HG03432 (cell line): ENCODE results near the gene ITGB5.
"Not testable (repeated sequence)": the region's sequence is repeated elsewhere in the genome, so short reads cannot be mapped to it uniquely, and the experiment has no call there.

Experiments
- ATAC-seq: cut with Tn5 transposase; IDR thresholded peaks from one replicate; pipeline ENCODE4 v1.9.1; 2021; ENCODE audit warnings: mild to moderate bottlenecking, moderate library complexity; ENCODE audit not compliant: unreplicated experiment

The ITGB5 gene

DNA sequence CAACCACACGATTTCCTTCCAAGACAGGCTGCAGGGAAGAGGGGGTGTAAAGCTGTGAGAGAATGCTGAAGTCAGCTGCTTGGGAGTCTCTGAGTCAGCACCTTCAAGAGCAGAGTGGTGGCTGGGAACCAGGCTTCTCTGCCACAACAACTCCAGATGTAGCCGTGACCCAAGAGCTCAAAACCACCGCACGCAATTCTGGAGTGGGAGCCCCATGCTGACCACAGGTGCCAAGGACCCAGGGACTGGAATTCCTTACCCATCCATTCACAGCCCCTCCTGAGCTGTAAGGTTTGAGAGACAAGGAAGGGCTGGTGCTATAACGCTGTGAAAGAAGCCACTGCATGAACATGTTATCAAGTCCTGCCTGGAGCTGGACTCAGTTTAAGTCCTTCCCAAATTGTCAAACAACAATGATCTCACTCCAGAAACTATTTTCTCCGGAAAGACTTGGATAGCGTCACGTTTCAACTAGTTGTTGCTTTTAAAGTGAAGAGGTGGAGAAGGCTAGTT is 95.5 kb downstream of the ITGB5 start:
- ATAC-seq: no peak

DNA sequence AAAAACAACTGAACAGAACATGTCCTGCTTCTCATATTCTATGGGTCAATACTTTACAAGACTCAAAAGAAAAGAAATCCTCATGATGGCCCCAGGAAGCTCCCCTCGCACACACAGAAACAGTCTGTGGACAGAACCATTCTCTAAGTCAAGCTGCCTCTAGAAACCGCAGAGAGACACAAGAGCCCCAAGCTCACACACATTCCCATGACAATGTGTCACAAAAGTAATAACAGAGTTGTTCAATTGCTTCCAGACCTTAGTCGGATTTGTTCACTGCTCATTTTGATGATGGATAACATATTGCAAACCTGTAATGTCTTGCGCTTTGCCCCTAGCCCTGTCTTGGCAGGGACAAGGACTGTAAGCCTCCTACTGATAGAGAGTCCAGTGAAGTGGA is 96.0 kb downstream of the ITGB5 start:
- ATAC-seq: no peak

GRCh38 chr3:124789103-124789502 is 98.1 kb downstream of the ITGB5 start:
- not testable (repeated sequence) for ATAC-seq

GRCh38 chr3:124788254-124788745 is 98.9 kb downstream of the ITGB5 start:
- ATAC-seq: no peak

- ATAC-seq: no peak
Observed at GRCh38 chr3:124787476-124788195, 99.5 kb downstream of the ITGB5 start.

GRCh38 chr3:124786511-124787241 is 100.5 kb downstream of the ITGB5 start:
- ATAC-seq: no peak

GRCh38 chr3:124785973-124786372 is 101.2 kb downstream of the ITGB5 start:
- ATAC-seq: no peak

- ATAC-seq: peak; percentile 66
Observed at GRCh38 chr3:124784686-124785382, 102.3 kb downstream of the ITGB5 start.

DNA sequence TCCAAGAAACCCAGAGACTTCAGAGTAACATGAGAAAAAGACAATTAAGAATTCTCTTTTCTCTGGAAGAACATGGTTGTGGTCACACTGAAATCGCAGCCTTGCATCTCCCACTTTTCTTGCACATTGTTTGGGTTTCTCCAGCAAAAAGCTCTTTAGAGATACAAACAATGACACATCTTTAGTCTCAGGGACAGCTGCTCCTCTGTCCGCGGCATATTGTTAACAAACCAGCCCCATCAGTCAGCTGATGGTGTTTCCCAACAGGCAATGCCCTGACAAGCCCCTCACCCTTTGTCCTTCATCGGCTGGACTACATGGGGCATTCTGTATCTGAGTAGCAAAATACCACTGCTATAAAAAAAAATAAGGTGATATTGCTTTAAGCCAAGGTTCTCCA is 103.5 kb downstream of the ITGB5 start:
- no peak for ATAC-seq

DNA sequence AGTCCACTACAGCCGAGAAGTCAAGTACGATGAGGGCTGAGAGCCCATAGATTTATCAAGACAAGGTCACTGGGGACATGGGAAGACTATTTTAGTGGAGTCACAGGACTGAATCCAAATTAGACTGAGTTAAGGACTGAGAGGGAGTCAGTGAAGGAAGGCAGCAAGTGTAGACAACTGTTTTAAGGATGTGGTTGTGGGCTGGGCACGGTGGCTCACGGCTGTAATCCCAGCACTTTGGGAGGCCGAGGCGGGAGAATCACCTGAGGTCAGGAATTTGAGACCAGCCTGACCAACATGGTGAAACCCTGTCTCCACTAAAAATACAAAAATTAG is 104.8 kb downstream of the ITGB5 start:
- ATAC-seq: not testable (repeated sequence)

DNA sequence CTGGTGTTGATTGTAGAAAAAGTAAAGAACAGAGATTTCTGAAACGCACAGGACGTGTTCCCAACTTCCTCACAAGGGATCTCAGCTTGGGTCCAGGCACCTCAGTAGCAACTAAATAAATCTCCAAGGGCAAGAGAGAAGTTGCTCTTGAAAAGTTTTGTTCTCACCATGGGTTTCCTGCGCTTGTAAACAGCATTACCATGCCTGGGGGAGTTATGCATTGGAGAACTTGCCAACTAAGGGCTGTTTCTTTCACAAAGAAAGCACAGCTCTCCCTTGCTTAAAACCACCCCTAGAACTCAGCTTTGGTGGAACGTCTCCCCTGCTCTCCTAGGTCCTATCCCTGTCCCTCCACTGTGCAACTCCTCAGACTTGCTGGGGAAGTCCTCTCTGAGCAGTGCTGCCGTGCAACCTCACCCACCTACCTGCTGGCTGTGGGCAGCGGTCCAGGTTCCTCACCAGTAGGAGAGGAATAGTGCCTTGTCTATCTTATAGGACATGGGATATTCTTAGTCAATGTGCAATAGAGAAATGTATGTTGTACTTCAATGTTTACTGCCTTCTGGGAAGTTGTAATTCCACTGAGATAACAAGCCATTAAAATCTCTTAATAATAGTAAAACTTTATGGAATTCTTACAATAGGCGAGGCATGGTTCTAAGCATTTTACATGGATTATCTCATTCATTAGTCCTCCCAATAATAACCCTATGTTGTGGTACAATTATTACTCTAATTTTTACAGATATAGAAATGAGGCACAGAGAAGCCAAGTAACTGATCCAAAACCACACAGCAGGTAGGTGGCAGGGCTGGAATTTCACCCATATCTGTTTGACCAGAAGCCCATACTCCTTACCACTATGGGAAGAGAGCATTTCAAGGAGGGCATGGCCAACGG is 105.4 kb downstream of the ITGB5 start:
- ATAC-seq: no peak

DNA sequence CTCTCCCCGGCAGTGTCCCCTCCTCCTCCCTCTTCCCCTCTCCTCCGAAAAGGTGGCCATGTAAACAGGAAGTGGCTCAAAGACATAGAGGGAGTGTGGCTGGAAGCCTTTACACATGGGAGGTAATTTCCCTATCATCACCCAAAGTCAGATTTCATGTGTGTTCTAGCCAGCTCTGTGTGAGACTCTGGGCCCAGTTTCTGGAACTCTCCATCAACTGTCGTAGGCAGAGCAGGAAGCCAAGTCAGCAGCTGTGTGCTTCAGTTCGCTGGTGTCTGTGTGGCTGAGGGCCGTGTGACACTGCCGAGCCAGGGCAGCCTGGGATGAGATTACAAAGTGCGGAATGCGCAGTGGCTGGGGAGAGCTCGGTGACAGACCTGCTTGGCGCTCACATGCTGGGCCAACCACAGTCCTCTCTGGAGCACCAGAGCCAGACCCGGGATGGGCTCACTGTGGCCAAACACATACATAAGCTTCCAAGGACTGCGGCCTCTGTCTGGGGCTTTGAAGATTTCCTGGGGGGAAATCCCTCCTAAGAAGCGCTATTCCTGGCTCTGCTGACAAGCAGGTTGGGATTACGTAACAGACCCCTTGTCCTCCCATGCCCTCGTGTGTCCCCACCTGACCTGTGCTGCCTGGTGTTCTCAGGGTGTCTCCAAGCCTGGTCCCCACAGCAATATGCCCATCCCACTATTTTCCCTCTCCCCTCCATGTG is 106.2 kb downstream of the ITGB5 start:
- ATAC-seq: no peak

- no peak for ATAC-seq
Observed at GRCh38 chr3:124780356-124780755, 106.8 kb downstream of the ITGB5 start.

GRCh38 chr3:124779751-124780191 is 107.4 kb downstream of the ITGB5 start:
- no peak for ATAC-seq

- no peak for ATAC-seq
Observed at GRCh38 chr3:124779116-124779515, 108.0 kb downstream of the ITGB5 start.

GRCh38 chr3:124777762-124778470 is 109.2 kb downstream of the ITGB5 start:
- ATAC-seq: no peak

- no peak for ATAC-seq
Observed at GRCh38 chr3:124776856-124777255, 110.3 kb downstream of the ITGB5 start.

- no peak for ATAC-seq
Observed at GRCh38 chr3:124775877-124776276, 111.3 kb downstream of the ITGB5 start.

- no peak for ATAC-seq
Observed at GRCh38 chr3:124774841-124775402, 112.2 kb downstream of the ITGB5 start.
